HG03558 (cell line): ENCODE results near the gene DNAJC16.
A peak's percentile ranks its signal among the peaks of the same experiment; 100 is the strongest.

Experiments
- ATAC-seq: cut with Tn5 transposase; IDR thresholded peaks from one replicate; pipeline ENCODE4 v1.9.1; 2021; ENCODE audit warnings: moderate number of reproducible peaks; ENCODE audit not compliant: unreplicated experiment; ENCODE audit errors: extremely low read depth

The DNAJC16 gene

GRCh38 chr1:15617173-15618076 is 90.8 kb downstream of the DNAJC16 start, which contains the start of gene DDI2:
DDI2 (plus strand) TSS chr1:15617458; CDS start chr1:15617671, 213 bp downstream.
- peak; percentile 41 for ATAC-seq

DNA sequence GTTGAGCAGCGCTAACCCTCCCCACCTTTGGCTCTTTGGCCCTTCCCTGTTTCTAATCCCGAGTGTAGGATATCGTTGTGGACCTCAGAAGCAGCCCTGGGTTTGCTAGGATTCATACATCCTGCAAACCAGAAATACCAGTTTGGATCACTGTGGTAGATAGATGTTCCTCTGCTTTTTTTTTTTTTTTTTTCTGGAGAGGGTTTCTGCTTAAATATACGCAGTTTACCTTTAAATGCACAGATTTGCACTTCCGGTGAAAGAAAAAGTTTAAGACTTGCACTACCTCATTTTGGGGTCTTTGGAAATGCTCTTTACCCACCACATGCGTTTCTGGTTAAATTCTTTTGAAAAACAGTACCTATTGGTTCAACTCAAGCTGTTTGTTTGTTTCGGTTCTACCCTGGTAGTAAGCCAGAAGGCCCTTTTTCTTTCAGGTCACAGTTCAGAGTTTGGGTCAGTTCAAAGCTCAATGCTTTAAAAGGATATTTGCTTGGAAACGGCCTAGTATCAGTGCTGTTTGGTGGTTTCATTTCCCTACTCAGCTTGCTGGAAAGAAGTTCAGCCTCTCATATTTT is 91.5 kb downstream of the DNAJC16 start:
- no peak for ATAC-seq

DNA sequence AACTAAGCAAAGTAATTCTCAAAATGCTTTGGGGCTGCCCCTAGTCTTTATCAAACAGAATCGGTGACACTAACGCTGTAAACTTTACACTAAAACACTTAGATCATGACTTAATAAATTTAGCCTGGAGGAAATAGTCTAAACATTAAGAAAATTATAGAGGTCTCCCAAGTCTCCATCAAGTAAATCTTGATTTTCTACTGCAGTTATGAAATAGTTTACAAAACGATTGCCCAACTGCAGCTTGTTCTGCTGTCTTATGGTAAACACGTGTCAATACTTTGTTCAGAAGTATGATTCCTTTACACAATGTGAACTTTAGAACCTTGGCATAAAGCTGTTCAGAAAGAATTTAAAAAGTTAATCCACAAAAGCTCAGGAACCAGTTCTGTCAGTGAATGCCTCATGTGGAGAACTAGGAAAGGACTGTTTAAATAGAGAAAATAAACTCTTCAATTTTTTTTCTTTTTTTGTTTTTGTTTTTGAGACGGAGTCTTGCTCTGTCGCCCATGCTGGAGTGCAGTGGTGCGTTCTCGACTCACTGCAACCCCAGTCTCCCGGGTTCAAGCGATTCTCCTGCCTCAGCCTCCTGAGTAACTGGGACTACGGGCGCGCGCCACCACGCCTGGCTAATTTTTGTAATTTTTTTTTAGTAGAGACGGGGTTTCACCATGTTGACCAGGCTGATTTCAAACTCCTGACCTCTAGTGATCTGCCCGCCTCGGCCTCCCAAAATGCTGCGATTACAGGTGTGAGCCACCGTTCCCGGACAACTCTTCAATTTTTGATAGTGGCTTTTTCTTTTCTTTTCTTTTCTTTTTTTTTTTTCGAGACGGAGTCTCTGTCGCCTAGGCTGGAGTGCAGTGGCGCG is 92.2 kb downstream of the DNAJC16 start:
- ATAC-seq = no peak

DNA sequence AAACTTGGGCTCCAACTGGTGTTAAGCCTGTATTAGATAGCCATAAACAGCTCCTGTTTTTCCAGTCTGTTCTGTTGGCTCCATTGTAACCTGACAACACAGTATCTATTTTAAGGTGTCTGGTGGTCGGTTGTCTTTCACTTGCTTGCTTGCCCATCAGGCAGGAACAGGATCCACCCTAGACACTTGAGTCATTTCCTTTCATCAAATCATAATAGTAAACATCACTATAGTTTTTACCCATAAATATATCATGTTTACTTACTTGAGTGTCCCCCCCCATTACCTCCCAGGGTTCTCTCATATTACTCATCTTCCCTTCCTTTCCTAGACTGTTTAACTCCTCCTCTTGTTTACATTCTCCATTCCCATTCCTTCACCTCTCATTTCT is 93.5 kb downstream of the DNAJC16 start:
- no peak for ATAC-seq

DNA sequence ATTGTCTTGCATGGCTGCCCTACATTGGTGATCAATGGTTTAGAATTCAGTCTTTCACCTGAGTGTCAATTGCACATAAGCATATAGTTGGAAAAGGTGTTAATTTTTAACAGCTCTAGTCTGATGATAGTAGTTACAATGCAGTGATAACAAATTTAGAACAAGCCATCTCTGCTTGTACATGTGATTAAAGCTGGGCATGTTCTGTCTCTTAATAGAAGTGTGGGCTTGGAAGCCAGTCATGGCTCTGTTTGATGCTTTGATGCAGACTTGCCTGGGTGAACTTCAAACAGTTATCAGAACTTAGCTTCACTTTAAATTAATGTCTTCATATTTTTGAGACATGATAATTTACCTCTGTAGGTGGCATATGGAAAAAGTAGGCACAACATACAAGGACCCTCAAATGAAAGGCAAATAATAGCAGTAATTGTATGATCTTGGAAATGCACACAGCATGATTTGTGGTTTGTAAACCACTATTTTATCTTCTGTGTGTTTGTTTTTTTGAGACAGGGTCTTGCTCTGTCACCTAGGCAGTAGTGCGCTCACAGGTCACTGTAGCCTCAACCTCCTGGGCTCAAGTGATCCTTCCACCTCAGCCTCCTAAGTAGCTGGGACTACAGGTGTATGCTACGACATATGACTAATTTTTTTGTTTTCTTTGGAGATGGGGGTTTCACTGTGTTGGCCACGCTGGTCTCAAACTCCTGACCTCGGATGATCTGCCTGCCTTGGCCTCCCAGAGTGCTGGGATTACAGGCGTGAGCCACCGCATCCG is 94.4 kb downstream of the DNAJC16 start:
- ATAC-seq = no peak

DNA sequence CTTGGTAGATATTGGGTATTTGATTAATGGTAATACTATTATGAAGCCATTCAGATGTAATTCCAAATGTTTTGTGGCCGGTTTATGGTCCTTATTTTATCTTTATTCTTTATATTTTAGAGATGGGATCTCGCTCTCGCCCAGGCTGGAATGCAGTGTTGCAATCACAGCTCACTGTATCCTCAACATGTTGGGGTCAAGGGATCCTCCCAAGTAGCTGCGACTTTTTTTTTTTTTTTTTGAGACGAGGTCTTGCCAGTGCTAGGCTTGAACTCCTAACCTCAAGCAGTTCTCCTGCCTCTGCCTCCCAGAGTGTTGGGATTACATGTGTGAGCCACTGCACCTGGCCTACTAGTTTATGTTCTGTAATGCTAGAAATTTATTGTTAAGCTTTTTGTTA is 95.3 kb downstream of the DNAJC16 start:
- ATAC-seq = no peak

GRCh38 chr1:15622712-15623373 is 96.2 kb downstream of the DNAJC16 start:
- no peak for ATAC-seq

DNA sequence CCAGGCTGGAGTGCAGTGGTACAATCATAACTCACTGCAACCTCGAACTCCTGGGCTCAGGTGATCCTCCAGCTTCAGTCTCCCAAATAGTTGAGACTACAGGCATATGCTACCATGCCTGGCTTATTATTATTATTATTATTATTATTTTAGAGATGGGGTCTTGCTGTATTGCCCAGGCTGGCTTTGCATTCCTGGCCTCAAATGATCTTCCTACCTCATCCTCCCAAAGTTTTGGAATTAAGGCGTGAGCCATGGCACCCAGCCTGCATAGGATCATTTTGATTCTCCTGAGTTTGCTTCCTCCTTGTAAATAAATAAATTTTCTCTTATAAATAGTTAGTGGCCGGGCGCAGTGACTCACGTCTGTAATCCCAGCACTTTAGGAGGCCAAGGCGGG is 96.8 kb downstream of the DNAJC16 start:
- ATAC-seq = no peak

GRCh38 chr1:15624133-15624714 is 97.6 kb downstream of the DNAJC16 start:
- no peak for ATAC-seq

GRCh38 chr1:15625056-15625917 is 98.6 kb downstream of the DNAJC16 start:
- no peak for ATAC-seq
